Gastrocnemius medialis (tissue), 4 donors: ENCODE data around the gene ACOXL. TPM values are rescaled to one million over a fixed set of nuclear protein-coding genes. Genes with fewer than 3 reads are reported as not detected.
"Not testable (repeated sequence)": the region's sequence is repeated elsewhere in the genome, so short reads cannot be mapped to it uniquely, and the experiment has no call there.

Experiments used
- ATAC-seq, 2 donors: fragments of 150-250 bp; one replicate each; pipeline ENCODE4 v1.9.1; 2016
- DNase-seq, 2 donors: peaks; one replicate each; pipeline ENCODE4 v3.0.0-alpha.2; 2019
- H3K27ac ChIP-seq, 4 donors: fragments of 200-600 bp; sonication (generic); 1 replicate in 1 of 4; 2 replicates in 3 of 4; pipeline ENCODE4 v1.5.1; 2016 to 2018; ENCODE audit warnings: mild to moderate bottlenecking in 2 of 4, moderate library complexity in 1 of 4
- H3K27me3 ChIP-seq, 3 donors: fragments of 200-600 bp; sonication (generic) in 2 of 3; 1 replicate in 1 of 3; 2 replicates in 2 of 3; pipeline versions ENCODE4 v1.5.1 to v1.6.0; 2016 to 2019; ENCODE audit warnings: mild to moderate bottlenecking in 1 of 3, moderate library complexity in 1 of 3
- H3K36me3 ChIP-seq, 2 donors: fragments of 200-600 bp; sonication (generic) in 1 of 2; one replicate each; pipeline ENCODE4 v1.5.1; 2017 to 2018
- H3K4me1 ChIP-seq, 2 donors: fragments of 200-600 bp; sonication (generic) in 1 of 2; one replicate each; pipeline ENCODE4 v1.5.1; 2016 to 2017; ENCODE audit warnings: mild to moderate bottlenecking in 2 of 2
- H3K4me3 ChIP-seq, 4 donors: fragments of 200-600 bp; sonication (generic) in 3 of 4; 1 replicate in 1 of 4; 2 replicates in 3 of 4; pipeline ENCODE4 v1.5.1; 2016 to 2019; ENCODE audit warnings: mild to moderate bottlenecking in 2 of 4
- H3K9me3 ChIP-seq, 3 donors: fragments of 200-600 bp; sonication (generic) in 2 of 3; 1 replicate in 1 of 3; 2 replicates in 2 of 3; pipeline ENCODE4 v1.5.1; 2016 to 2019
- CTCF ChIP-seq, 5 experiments: fragments of 450-650 bp in 3 of 5; fragments of 200-600 bp in 2 of 5; sonication (generic) in 2 of 5; IDR thresholded peaks in 4 of 5; conservative IDR thresholded peaks in 1 of 5; 1 replicate in 4 of 5; 2 replicates in 1 of 5; pipeline ENCODE4 v1.5.1; 2016 to 2019; ENCODE audit warnings: antibody characterized with exemption in 5 of 5, mild to moderate bottlenecking in 3 of 5, moderate library complexity in 3 of 5
- POLR2A ChIP-seq, 2 donors: fragments of 450-650 bp; IDR thresholded peaks; one replicate each; pipeline ENCODE4 v1.6.1; 2017; ENCODE audit warnings: antibody characterized with exemption in 2 of 2, mild to moderate bottlenecking in 2 of 2, moderate library complexity in 2 of 2
- in situ Hi-C, 4 donors: fragments of 200-750 bp; cut with MboI; loops; one replicate each; pipeline versions ENCODE4 v1.15.0 to v1.8.0; 2017; ENCODE audit warnings: low sequenced_read_pairs in 4 of 4
- intact Hi-C: fragments of 100-400 bp; cut with DNase I; formaldehyde crosslinking; loops from one replicate; pipeline ENCODE4 v1.15.1; 2023; ENCODE audit warnings: low total_unique reads
- total RNA-seq, 4 donors: library from RNA; depleted of rRNA; stranded (reverse); fragments of >200 nt; gene quantifications; one replicate each; pipeline versions ENCODE4 v1.1.0 to v1.2.3, GENCODE V29; 2016

The ACOXL gene
- total RNA-seq, result not detected

- intact Hi-C loops (no loop called here), in situ Hi-C loops (no loop called here)
- Histone ChIP-seq H3K36me3 (no peaks in the 10 kb centered on the region), H3K4me1 (peaks cover 0 to 11% of the 10 kb centered on the region in 2 donors), H3K4me3 (peak within 1 kb of the TSS in 3 of 4 donors; percentile 1 to 34 (median 19)), H3K9me3 (no peaks in the 10 kb centered on the region), H3K27ac (no peak within 1 kb of the TSS), H3K27me3 (peaks cover 42 to 64% (median 51%) of the 10 kb centered on the region in 3 donors)
- DNase-seq, result no peak
- TF ChIP-seq POLR2A (IDR thresholded peaks at IDR 0.05), result no peak
- no peak for TF ChIP-seq CTCF (IDR thresholded peaks at IDR 0.05 in 4 of 5, conservative IDR thresholded peaks at IDR 0.05 in 1 of 5)
- ATAC-seq, result no peak
Measured at GRCh38 chr2:110732422-110733413, at the start of gene ACOXL. TSS of gene ACOXL (plus strand) at chr2:110732573. CDS start at chr2:110768390, 35,817 bp downstream.

- Histone ChIP-seq H3K36me3 (no peaks in the 10 kb centered on the region), H3K9me3 (no peaks in the 10 kb centered on the region), H3K4me3 (no peak overlapping the region), H3K27me3 (no peaks in the 10 kb centered on the region), H3K27ac (no peak overlapping the region), H3K4me1 (peaks cover 0 to 5% of the 10 kb centered on the region in 2 donors)
- DNase-seq (no peak), ATAC-seq (no peak)
- intact Hi-C loops, result no loop called here
- in situ Hi-C loops, result no loop called here
- no peak for TF ChIP-seq POLR2A (IDR thresholded peaks at IDR 0.05)
- no peak for TF ChIP-seq CTCF (IDR thresholded peaks at IDR 0.05 in 4 of 5, conservative IDR thresholded peaks at IDR 0.05 in 1 of 5)
Measured at GRCh38 chr2:110682872-110683271, 49.5 kb upstream of the ACOXL start.

- H3K4me3 ChIP-seq, intact Hi-C loops, ATAC-seq, in situ Hi-C loops, H3K4me1 ChIP-seq, H3K9me3 ChIP-seq, H3K27me3 ChIP-seq, H3K27ac ChIP-seq, H3K36me3 ChIP-seq, DNase-seq: not testable (repeated sequence)
Measured at GRCh38 chr2:110687775-110688484, 44.4 kb upstream of the ACOXL start.

- intact Hi-C loops (no loop called here), in situ Hi-C loops (no loop called here)
- H3K27ac ChIP-seq, result no peak overlapping the region
- no peak overlapping the region for H3K4me3 ChIP-seq
- DNase-seq (no peak), ATAC-seq (no peak)
- peaks cover 0 to 5% (median 0%) of the 10 kb centered on the region in 3 donors for H3K27me3 ChIP-seq
- H3K4me1 ChIP-seq, result no peaks in the 10 kb centered on the region
- TF ChIP-seq CTCF (IDR thresholded peaks at IDR 0.05 in 4 of 5, conservative IDR thresholded peaks at IDR 0.05 in 1 of 5) (no peak), POLR2A (IDR thresholded peaks at IDR 0.05) (no peak)
- H3K36me3 ChIP-seq, result no peaks in the 10 kb centered on the region
- H3K9me3 ChIP-seq, result no peaks in the 10 kb centered on the region
Measured at GRCh38 chr2:110688594-110689091, 43.7 kb upstream of the ACOXL start.
